ENCODE data around the gene COMMD8.

COMMD8 gene

DNA sequence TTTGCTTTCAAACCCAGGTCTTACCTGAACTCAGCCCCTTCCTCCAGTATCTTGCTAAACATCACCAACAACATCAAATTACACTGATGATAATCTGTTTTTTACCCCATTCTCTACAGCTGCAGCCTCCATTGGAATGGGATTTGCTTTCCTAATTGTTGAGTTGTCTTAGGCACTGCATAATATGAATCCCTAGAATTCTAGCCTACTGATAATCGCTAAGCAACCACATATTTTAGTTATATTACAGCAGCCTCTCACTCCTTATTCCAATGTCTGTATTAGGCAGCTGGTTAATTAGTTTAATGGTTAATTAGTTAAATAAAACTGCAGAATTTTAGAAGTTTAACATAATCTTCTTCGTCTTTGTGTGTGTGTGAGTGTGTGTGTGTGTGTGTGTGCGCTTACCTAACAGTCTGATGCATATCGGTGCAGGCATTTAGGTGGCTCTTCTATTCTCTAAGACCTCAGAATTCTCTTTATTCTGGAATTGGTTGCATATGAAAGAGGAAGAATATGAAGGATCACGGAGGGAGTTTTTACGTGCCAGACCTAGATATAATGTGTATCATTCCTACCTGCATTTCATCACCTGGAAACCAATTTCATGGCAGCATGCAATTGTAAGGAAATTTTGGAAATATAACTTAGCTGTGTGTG lies 5.3 kb upstream of the COMMD8 start:
- no peak for DNase-seq (ENCODE audit: low read depth)
- H3K4me3 ChIP-seq (ENCODE audit: low read depth, low read length), result no peak overlapping the region
- TF ChIP-seq, protein P1, sequence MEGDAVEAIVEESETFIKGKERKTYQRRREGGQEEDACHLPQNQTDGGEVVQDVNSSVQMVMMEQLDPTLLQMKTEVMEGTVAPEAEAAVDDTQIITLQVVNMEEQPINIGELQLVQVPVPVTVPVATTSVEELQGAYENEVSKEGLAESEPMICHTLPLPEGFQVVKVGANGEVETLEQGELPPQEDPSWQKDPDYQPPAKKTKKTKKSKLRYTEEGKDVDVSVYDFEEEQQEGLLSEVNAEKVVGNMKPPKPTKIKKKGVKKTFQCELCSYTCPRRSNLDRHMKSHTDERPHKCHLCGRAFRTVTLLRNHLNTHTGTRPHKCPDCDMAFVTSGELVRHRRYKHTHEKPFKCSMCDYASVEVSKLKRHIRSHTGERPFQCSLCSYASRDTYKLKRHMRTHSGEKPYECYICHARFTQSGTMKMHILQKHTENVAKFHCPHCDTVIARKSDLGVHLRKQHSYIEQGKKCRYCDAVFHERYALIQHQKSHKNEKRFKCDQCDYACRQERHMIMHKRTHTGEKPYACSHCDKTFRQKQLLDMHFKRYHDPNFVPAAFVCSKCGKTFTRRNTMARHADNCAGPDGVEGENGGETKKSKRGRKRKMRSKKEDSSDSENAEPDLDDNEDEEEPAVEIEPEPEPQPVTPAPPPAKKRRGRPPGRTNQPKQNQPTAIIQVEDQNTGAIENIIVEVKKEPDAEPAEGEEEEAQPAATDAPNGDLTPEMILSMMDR (IDR thresholded peaks at IDR 0.05; ENCODE audit: low read depth, low read length, missing control alignments), result no peak
- in situ Hi-C loops (cut with HindIII; ENCODE audit: low sequenced_read_pairs), result no loop called here

DNA sequence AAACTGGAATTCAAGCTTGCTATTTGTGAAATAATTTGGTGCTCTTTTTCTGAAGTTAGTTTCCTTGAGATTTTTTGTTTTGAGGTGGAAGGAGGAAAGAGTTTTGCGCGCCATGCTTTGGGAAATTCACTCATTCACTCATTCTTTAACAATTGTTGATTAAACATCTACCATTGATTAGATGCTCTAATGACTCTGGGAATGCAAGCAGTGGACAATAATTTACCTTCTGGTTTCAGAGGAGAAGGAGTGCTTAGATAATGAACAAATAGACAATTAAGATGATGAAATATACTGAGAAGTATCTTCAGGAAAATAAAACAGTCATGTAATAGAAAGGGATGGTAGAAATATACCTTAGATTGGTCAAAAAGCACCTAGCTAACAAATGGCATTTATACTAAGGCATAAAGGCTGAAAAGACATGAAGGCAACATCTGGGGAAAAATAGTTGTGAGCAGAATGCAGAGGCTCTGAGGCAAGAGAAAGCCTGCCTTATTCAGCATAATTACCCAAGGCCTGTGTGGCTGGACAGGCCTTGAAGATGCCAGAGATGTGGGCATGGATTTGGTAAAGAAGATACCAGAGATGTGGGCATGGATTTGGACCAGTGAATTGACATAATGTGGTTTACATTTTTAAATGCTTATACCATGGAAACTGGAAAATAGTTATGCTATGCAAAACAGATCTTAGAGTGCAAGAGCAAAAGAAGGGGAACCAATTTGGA lies 2.7 kb upstream of the COMMD8 start:
- TF ChIP-seq, protein P1 (IDR thresholded peaks at IDR 0.05; ENCODE audit: low read depth, low read length, missing control alignments), result no peak
- no peak overlapping the region for H3K4me3 ChIP-seq (ENCODE audit: low read depth, low read length)
- in situ Hi-C loops (cut with HindIII; ENCODE audit: low sequenced_read_pairs), result no loop called here
- no peak for DNase-seq (ENCODE audit: low read depth)

DNA sequence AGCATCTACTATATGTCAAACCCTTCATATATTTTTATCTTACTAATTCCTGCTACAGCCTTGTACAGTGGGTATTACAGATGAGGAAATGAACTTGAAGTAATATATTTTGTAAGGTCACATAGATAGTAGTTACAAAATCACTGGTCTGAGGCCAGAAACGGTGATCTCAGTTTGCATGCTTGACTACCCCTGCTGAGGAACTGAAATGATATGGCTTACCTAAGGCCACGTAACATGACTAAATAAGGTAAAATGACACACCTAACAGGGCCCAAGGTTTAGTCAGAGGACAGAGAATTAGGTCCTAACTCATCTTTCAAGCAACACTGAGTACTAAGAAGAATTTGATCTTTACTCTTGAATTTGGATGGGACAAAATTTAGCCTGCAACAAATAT lies 1.5 kb upstream of the COMMD8 start:
- no peak for DNase-seq (ENCODE audit: low read depth)
- TF ChIP-seq, protein P1 (IDR thresholded peaks at IDR 0.05; ENCODE audit: low read depth, low read length, missing control alignments), result no peak
- H3K4me3 ChIP-seq (ENCODE audit: low read depth, low read length), result no peak overlapping the region
- in situ Hi-C loops (cut with HindIII; ENCODE audit: low sequenced_read_pairs), result no loop called here

DNA sequence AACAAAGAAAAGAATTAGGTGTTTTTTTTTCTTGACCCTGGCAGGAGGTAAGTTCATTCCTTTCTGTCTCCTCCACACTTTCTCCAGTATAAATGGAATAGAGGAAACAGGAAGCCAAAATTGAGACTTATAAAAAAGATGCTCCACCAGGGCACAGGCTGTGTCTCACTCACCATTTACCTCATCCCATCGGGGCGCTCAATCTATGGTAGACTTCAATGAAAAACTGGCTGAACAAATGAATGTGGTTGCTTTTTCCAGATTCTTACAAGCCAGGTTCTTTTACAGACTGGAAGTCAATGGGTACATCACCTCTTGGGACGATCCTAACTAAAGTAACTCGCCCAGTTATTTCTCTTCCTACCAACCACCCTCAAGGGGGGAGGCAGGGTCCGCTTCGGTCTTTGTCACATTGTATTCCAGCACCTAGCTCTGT lies 685 bp downstream of the COMMD8 start:
- in situ Hi-C loops (cut with HindIII; ENCODE audit: low sequenced_read_pairs), result no loop called here
- no peak for DNase-seq (ENCODE audit: low read depth)
- H3K4me3 ChIP-seq (ENCODE audit: low read depth, low read length), result peak overlapping the region; percentile 75
- TF ChIP-seq, protein P1 (IDR thresholded peaks at IDR 0.05; ENCODE audit: low read depth, low read length, missing control alignments), result no peak

DNA sequence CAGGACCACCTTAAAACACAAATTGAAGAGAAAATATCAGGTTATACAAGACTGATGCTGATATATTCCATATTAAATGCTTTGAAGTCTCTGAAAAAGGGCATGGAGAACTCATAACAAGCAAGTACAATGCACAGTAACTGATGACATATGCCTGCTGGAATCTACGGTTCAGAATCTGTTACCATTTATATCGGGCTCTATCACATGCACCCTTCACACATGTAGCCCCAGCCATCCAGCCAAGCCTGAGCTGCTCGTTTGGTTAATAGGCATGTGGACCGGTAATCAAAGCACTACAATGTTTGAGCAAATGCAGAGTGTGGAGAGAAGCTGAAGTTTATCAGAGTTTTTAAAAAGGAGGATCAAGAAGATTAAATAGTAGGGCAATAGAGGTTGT lies 11.8 kb downstream of the COMMD8 start:
- DNase-seq (ENCODE audit: low read depth), result no peak
- in situ Hi-C loops (cut with HindIII; ENCODE audit: low sequenced_read_pairs), result no loop called here
- no peak overlapping the region for H3K4me3 ChIP-seq (ENCODE audit: low read depth, low read length)
- TF ChIP-seq, protein P1 (IDR thresholded peaks at IDR 0.05; ENCODE audit: low read depth, low read length, missing control alignments), result no peak

DNA sequence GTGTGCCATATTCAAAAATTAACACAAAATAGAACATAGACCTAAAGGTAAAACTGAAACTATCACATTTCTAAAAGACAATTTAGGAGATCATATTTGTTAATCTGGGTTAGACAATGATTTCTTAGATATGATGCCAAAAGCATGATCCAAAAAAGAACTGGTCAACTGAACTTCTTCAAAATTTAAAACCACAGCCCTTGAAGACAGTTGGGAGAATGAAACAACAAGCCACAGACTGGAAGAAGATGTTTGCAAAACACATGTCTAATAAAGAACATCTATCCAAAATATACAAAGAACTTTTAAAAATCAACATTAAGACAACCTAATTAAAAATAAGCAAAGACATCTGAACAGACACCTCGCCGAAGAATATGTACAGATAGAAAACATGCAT lies 19.5 kb downstream of the COMMD8 start:
- no peak overlapping the region for H3K4me3 ChIP-seq (ENCODE audit: low read depth, low read length)
- no peak for DNase-seq (ENCODE audit: low read depth)
- in situ Hi-C loops (cut with HindIII; ENCODE audit: low sequenced_read_pairs), result no loop called here
- TF ChIP-seq, protein P1 (IDR thresholded peaks at IDR 0.05; ENCODE audit: low read depth, low read length, missing control alignments), result no peak
